Central memory CD8-positive, alpha-beta T cell (primary cell): ENCODE measurements around the gene E2F8.

ENCODE experiments used
- ATAC-seq: fragments of 150-1000 bp; cut with Tn5 transposase; replicated peaks from 2 replicates; pipeline ENCODE4 v1.10.0; 2022; ENCODE audit warnings: mild to moderate bottlenecking, moderate FRiP score, moderate number of reproducible peaks; ENCODE audit not compliant: poor library complexity, severe bottlenecking; ENCODE audit errors: extremely low read depth
- DNase-seq, 2 donors: peaks; one replicate each; pipeline ENCODE4 v3.0.0; 2021; ENCODE audit warnings: low spot score in 2 of 2
- H3K27ac Mint-ChIP-seq: one replicate; pipeline ENCODE4 v1.8.0; 2022; ENCODE audit warnings: low read depth, mild to moderate bottlenecking, moderate library complexity, mixed read lengths
- H3K27me3 Mint-ChIP-seq: one replicate; pipeline ENCODE4 v1.8.0; 2022; ENCODE audit warnings: mixed read lengths
- H3K36me3 Mint-ChIP-seq: one replicate; pipeline ENCODE4 v1.8.0; 2022; ENCODE audit warnings: mild to moderate bottlenecking, moderate library complexity, mixed read lengths; ENCODE audit not compliant: insufficient read depth
- H3K4me1 Mint-ChIP-seq: one replicate; pipeline ENCODE4 v1.8.0; 2022; ENCODE audit warnings: mixed read lengths
- H3K4me3 Mint-ChIP-seq: one replicate; pipeline ENCODE4 v1.8.0; 2022; ENCODE audit warnings: mild to moderate bottlenecking, moderate library complexity, mixed read lengths
- H3K9me3 Mint-ChIP-seq: one replicate; pipeline ENCODE4 v1.8.0; 2022; ENCODE audit warnings: mixed read lengths

E2F8 gene

GRCh38 chr11:19245351-19245750, 4.6 kb upstream of the E2F8 start:
- Mint-ChIP-seq H3K27me3 (peaks cover 47% of the 10 kb centered on the region), H3K4me3 (no peak overlapping the region), H3K9me3 (no peaks in the 10 kb centered on the region), H3K36me3 (peaks cover 5% of the 10 kb centered on the region), H3K4me1 (peaks cover 14% of the 10 kb centered on the region), H3K27ac (no peak overlapping the region)
- ATAC-seq (no peak), DNase-seq (no peak)

GRCh38 chr11:19244621-19245020, 3.9 kb upstream of the E2F8 start:
- Mint-ChIP-seq H3K4me3 (no peak overlapping the region), H3K27me3 (peaks cover 47% of the 10 kb centered on the region), H3K9me3 (no peaks in the 10 kb centered on the region), H3K4me1 (peaks cover 16% of the 10 kb centered on the region), H3K36me3 (peaks cover 5% of the 10 kb centered on the region), H3K27ac (no peak overlapping the region)
- no peak for ATAC-seq
- no peak for DNase-seq

GRCh38 chr11:19244084-19244483, 3.3 kb upstream of the E2F8 start:
- ATAC-seq (no peak), DNase-seq (no peak)
- Mint-ChIP-seq H3K27me3 (peaks cover 47% of the 10 kb centered on the region), H3K36me3 (peaks cover 5% of the 10 kb centered on the region), H3K4me1 (peaks cover 16% of the 10 kb centered on the region), H3K27ac (no peak overlapping the region), H3K4me3 (no peak overlapping the region), H3K9me3 (no peaks in the 10 kb centered on the region)

GRCh38 chr11:19243613-19244012, 2.9 kb upstream of the E2F8 start:
- peaks cover 16% of the 10 kb centered on the region for H3K4me1 Mint-ChIP-seq
- peaks cover 5% of the 10 kb centered on the region for H3K36me3 Mint-ChIP-seq
- H3K27me3 Mint-ChIP-seq: peaks cover 47% of the 10 kb centered on the region
- no peak overlapping the region for H3K27ac Mint-ChIP-seq
- no peak overlapping the region for H3K4me3 Mint-ChIP-seq
- H3K9me3 Mint-ChIP-seq: no peaks in the 10 kb centered on the region
- no peak for DNase-seq
- ATAC-seq: no peak

- no peak overlapping the region for H3K27ac Mint-ChIP-seq
- peaks cover 5% of the 10 kb centered on the region for H3K36me3 Mint-ChIP-seq
- peaks cover 16% of the 10 kb centered on the region for H3K4me1 Mint-ChIP-seq
- H3K9me3 Mint-ChIP-seq: no peaks in the 10 kb centered on the region
- peaks cover 47% of the 10 kb centered on the region for H3K27me3 Mint-ChIP-seq
- DNase-seq: no peak
- no peak overlapping the region for H3K4me3 Mint-ChIP-seq
- no peak for ATAC-seq
These were observed 2.4 kb upstream of the E2F8 start for GRCh38 chr11:19243143-19243542.

GRCh38 chr11:19242179-19242932, 1.6 kb upstream of the E2F8 start:
- Mint-ChIP-seq H3K27me3 (peaks cover 47% of the 10 kb centered on the region), H3K9me3 (no peaks in the 10 kb centered on the region), H3K27ac (peak overlapping the region; percentile 39), H3K36me3 (peaks cover 5% of the 10 kb centered on the region), H3K4me1 (peaks cover 16% of the 10 kb centered on the region), H3K4me3 (peak overlapping the region; percentile 86)
- ATAC-seq (no peak), DNase-seq (no peak)

GRCh38 chr11:19241260-19242178, 774 bp upstream of the E2F8 start:
- ATAC-seq: peak; percentile 33
- H3K4me3 Mint-ChIP-seq: peak overlapping the region; percentile 86
- H3K4me1 Mint-ChIP-seq: peaks cover 16% of the 10 kb centered on the region
- no peaks in the 10 kb centered on the region for H3K9me3 Mint-ChIP-seq
- peaks cover 40% of the 10 kb centered on the region for H3K27me3 Mint-ChIP-seq
- H3K36me3 Mint-ChIP-seq: peaks cover 5% of the 10 kb centered on the region
- peak overlapping the region; percentile 39 for H3K27ac Mint-ChIP-seq
- peak in 1 of 2 donors; percentile 20 for DNase-seq

GRCh38 chr11:19239039-19239438, 1.7 kb downstream of the E2F8 start:
- DNase-seq: no peak
- Mint-ChIP-seq H3K9me3 (no peaks in the 10 kb centered on the region), H3K4me1 (peaks cover 16% of the 10 kb centered on the region), H3K27me3 (peaks cover 23% of the 10 kb centered on the region), H3K4me3 (no peak overlapping the region), H3K27ac (no peak overlapping the region), H3K36me3 (peaks cover 5% of the 10 kb centered on the region)
- no peak for ATAC-seq

- Mint-ChIP-seq H3K27ac (no peak overlapping the region), H3K9me3 (no peaks in the 10 kb centered on the region), H3K4me1 (peaks cover 16% of the 10 kb centered on the region), H3K27me3 (peaks cover 11% of the 10 kb centered on the region), H3K4me3 (no peak overlapping the region), H3K36me3 (peaks cover 5% of the 10 kb centered on the region)
- no peak for ATAC-seq
- no peak for DNase-seq
These were observed 2.9 kb downstream of the E2F8 start for GRCh38 chr11:19237813-19238212.

GRCh38 chr11:19237381-19237780, 3.4 kb downstream of the E2F8 start:
- peaks cover 7% of the 10 kb centered on the region for H3K27me3 Mint-ChIP-seq
- ATAC-seq (no peak), DNase-seq (no peak)
- H3K4me3 Mint-ChIP-seq: no peak overlapping the region
- peaks cover 5% of the 10 kb centered on the region for H3K36me3 Mint-ChIP-seq
- no peak overlapping the region for H3K27ac Mint-ChIP-seq
- H3K9me3 Mint-ChIP-seq: no peaks in the 10 kb centered on the region
- peaks cover 13% of the 10 kb centered on the region for H3K4me1 Mint-ChIP-seq

- H3K9me3 Mint-ChIP-seq: no peaks in the 10 kb centered on the region
- no peaks in the 10 kb centered on the region for H3K4me1 Mint-ChIP-seq
- DNase-seq (no peak), ATAC-seq (no peak)
- no peak overlapping the region for H3K27ac Mint-ChIP-seq
- no peak overlapping the region for H3K4me3 Mint-ChIP-seq
- peaks cover 2% of the 10 kb centered on the region for H3K36me3 Mint-ChIP-seq
- no peaks in the 10 kb centered on the region for H3K27me3 Mint-ChIP-seq
These were observed 6.4 kb downstream of the E2F8 start for GRCh38 chr11:19234231-19234817.

GRCh38 chr11:19232910-19233503, 7.7 kb downstream of the E2F8 start:
- H3K9me3 Mint-ChIP-seq: no peaks in the 10 kb centered on the region
- peaks cover 2% of the 10 kb centered on the region for H3K36me3 Mint-ChIP-seq
- H3K27ac Mint-ChIP-seq: no peak overlapping the region
- H3K4me1 Mint-ChIP-seq: no peaks in the 10 kb centered on the region
- H3K4me3 Mint-ChIP-seq: no peak overlapping the region
- no peak for DNase-seq
- no peaks in the 10 kb centered on the region for H3K27me3 Mint-ChIP-seq
- ATAC-seq: no peak
